Measurements from ENCODE around the gene NR2F1. TPM values are rescaled to one million over a fixed set of nuclear protein-coding genes. Genes with fewer than 3 reads are reported as not detected.

Gene NR2F1
- total and polyA plus RNA-seq, 4 experiments from 2014 or later, result not detected

- CTCF ChIA-PET (ENCODE audit: partially characterized antibody), result no interaction called here
- Mint-ChIP-seq H3K27ac (no peak overlapping the region), H3K36me3 (peaks cover 3 to 5% of the 10 kb centered on the region in 2 donors), H3K27me3 (peaks cover 40 to 46% of the 10 kb centered on the region in 2 donors), H3K4me1 (peaks cover 19 to 37% (median 23%) of the 10 kb centered on the region in 4 donors), H3K4me3 (peak overlapping the region in 5 of 8 donors; percentile 26 to 48 (median 38)), H3K9me3 (peaks cover 0 to 24% (median 17%) of the 10 kb centered on the region in 8 donors)
- DNase-seq, result no peak
- intact Hi-C loops (cut with micrococcal nuclease), result loop anchor here (5.0 to 10.0 kb wide), 3 partner anchors 528 to 1268 kb away; partner anchors contain the start of genes KIAA0825 and SLF1
- Histone ChIP-seq H3K4me1 (ENCODE audit: insufficient read depth, low read length) (peaks cover 40% of the 10 kb centered on the region), H3K36me3 (ENCODE audit: insufficient read depth, low read length) (no peaks in the 10 kb centered on the region), H3K27ac (ENCODE audit: low read depth, low read length) (no peak overlapping the region), H3K27me3 (ENCODE audit: insufficient read depth, low read length) (peaks cover 74% of the 10 kb centered on the region), H3K4me3 (ENCODE audit: low read length in 2 of 2) (no peak overlapping the region), H3K9me3 (ENCODE audit: control insufficient read depth in 1 of 2, low read length in 2 of 2) (no peaks in the 10 kb centered on the region)
- POLR2A ChIA-PET (ENCODE audit: partially characterized antibody), result interaction anchor here (1.3 kb wide), 1 partner anchor 27 kb away, joined by 4 read pairs; no protein-coding TSS in a partner anchor
Measured at GRCh38 chr5:93584596-93585040, 1.6 kb downstream of the NR2F1 start.

GRCh38 chr5:93585041-93585766 is 2.2 kb downstream of the NR2F1 start:
- H3K27me3 Mint-ChIP-seq, result peaks cover 40 to 50% of the 10 kb centered on the region in 2 donors
- intact Hi-C loops (cut with micrococcal nuclease), result loop anchor here (10.0 kb wide), 1 partner anchor 1030 kb away; the partner anchor contains the start of genes KIAA0825 and SLF1

GRCh38 chr5:93585767-93586385 is 2.9 kb downstream of the NR2F1 start:
- peaks cover 3 to 5% of the 10 kb centered on the region in 2 donors for H3K36me3 Mint-ChIP-seq

More at GRCh38 chr5:93585041-93585766, 2.2 kb downstream of the NR2F1 start:
- H3K4me1 ChIP-seq (ENCODE audit: insufficient read depth, low read length), result peaks cover 37% of the 10 kb centered on the region
- no peaks in the 10 kb centered on the region for H3K9me3 ChIP-seq (ENCODE audit: control insufficient read depth in 1 of 2, low read length in 2 of 2)
- Mint-ChIP-seq H3K9me3 (peaks cover 0 to 24% (median 17%) of the 10 kb centered on the region in 8 donors), H3K4me1 (peaks cover 17 to 35% (median 21%) of the 10 kb centered on the region in 4 donors), H3K4me3 (peak overlapping the region; percentile 57 to 85 (median 70)), H3K36me3 (peaks cover 3 to 5% of the 10 kb centered on the region in 2 donors), H3K27ac (peak overlapping the region in 2 of 7 donors; percentile 22 to 84)
- DNase-seq, result no peak
- POLR2A ChIA-PET (ENCODE audit: partially characterized antibody), result interaction anchor here (0.6 to 1.3 kb wide), 2 partner anchors 27 to 35 kb away, joined by 4 read pairs; no protein-coding TSS in a partner anchor
- H3K27ac ChIP-seq (ENCODE audit: low read depth, low read length), result no peak overlapping the region
- H3K27me3 ChIP-seq (ENCODE audit: insufficient read depth, low read length), result peaks cover 74% of the 10 kb centered on the region
- H3K36me3 ChIP-seq (ENCODE audit: insufficient read depth, low read length), result no peaks in the 10 kb centered on the region
- no peak overlapping the region for H3K4me3 ChIP-seq (ENCODE audit: low read length in 2 of 2)
- CTCF ChIA-PET (ENCODE audit: partially characterized antibody), result no interaction called here

GRCh38 chr5:93586736-93587596 is 3.9 kb downstream of the NR2F1 start:
- intact Hi-C loops (cut with micrococcal nuclease), result loop anchor here (2.0 to 10.0 kb wide), 2 partner anchors 16 to 1028 kb away; partner anchors contain the start of genes KIAA0825 and SLF1
- Mint-ChIP-seq H3K27me3 (peaks cover 44 to 55% of the 10 kb centered on the region in 2 donors), H3K36me3 (peaks cover 3 to 5% of the 10 kb centered on the region in 2 donors), H3K4me3 (peak overlapping the region in 5 of 8 donors; percentile 39 to 64 (median 48)), H3K27ac (peak overlapping the region in 5 of 7 donors; percentile 22 to 84 (median 82)), H3K4me1 (peaks cover 11 to 26% (median 13%) of the 10 kb centered on the region in 4 donors), H3K9me3 (peaks cover 0 to 24% (median 17%) of the 10 kb centered on the region in 8 donors)
- no peaks in the 10 kb centered on the region for H3K9me3 ChIP-seq (ENCODE audit: control insufficient read depth in 1 of 2, low read length in 2 of 2)
- no peaks in the 10 kb centered on the region for H3K36me3 ChIP-seq (ENCODE audit: insufficient read depth, low read length)
- no peak overlapping the region for H3K27ac ChIP-seq (ENCODE audit: low read depth, low read length)
- no peak overlapping the region for H3K4me3 ChIP-seq (ENCODE audit: low read length in 2 of 2)
- H3K27me3 ChIP-seq (ENCODE audit: insufficient read depth, low read length), result peaks cover 72% of the 10 kb centered on the region
- no peak for DNase-seq
- ChIA-PET POLR2A (ENCODE audit: partially characterized antibody) (interaction anchor here (0.9 kb wide), 1 partner anchor 13 kb away, joined by 3 read pairs; no protein-coding TSS in a partner anchor), CTCF (ENCODE audit: partially characterized antibody) (interaction anchor here (1.1 to 1.3 kb wide), 2 partner anchors 13 to 14 kb away, joined by 3 to 5 read pairs; no protein-coding TSS in a partner anchor)
- peaks cover 20% of the 10 kb centered on the region for H3K4me1 ChIP-seq (ENCODE audit: insufficient read depth, low read length)

More at GRCh38 chr5:93585767-93586385, 2.9 kb downstream of the NR2F1 start:
- Mint-ChIP-seq H3K4me1 (peaks cover 12 to 28% (median 15%) of the 10 kb centered on the region in 4 donors), H3K27ac (peak overlapping the region in 2 of 7 donors; percentile 22 to 84), H3K27me3 (peaks cover 35 to 47% of the 10 kb centered on the region in 2 donors), H3K9me3 (peaks cover 0 to 24% (median 17%) of the 10 kb centered on the region in 8 donors), H3K4me3 (peak overlapping the region in 7 of 8 donors; percentile 66 to 85 (median 75))
- H3K27me3 ChIP-seq (ENCODE audit: insufficient read depth, low read length), result peaks cover 74% of the 10 kb centered on the region
- CTCF ChIA-PET (ENCODE audit: partially characterized antibody), result interaction anchor here (1.3 kb wide), 1 partner anchor 15 kb away, joined by 5 read pairs; no protein-coding TSS in a partner anchor
- POLR2A ChIA-PET (ENCODE audit: partially characterized antibody), result interaction anchor here (0.6 kb wide), 1 partner anchor 34 kb away, joined by 4 read pairs; no protein-coding TSS in a partner anchor
- H3K9me3 ChIP-seq (ENCODE audit: control insufficient read depth in 1 of 2, low read length in 2 of 2), result no peaks in the 10 kb centered on the region
- DNase-seq, result no peak
- intact Hi-C loops (cut with micrococcal nuclease), result loop anchor here (2.0 to 10.0 kb wide), 2 partner anchors 17 to 1029 kb away; partner anchors contain the start of genes KIAA0825 and SLF1
- no peaks in the 10 kb centered on the region for H3K36me3 ChIP-seq (ENCODE audit: insufficient read depth, low read length)
- no peak overlapping the region for H3K4me3 ChIP-seq (ENCODE audit: low read length in 2 of 2)
- H3K27ac ChIP-seq (ENCODE audit: low read depth, low read length), result no peak overlapping the region
- peaks cover 30% of the 10 kb centered on the region for H3K4me1 ChIP-seq (ENCODE audit: insufficient read depth, low read length)

GRCh38 chr5:93587597-93588351 is 4.8 kb downstream of the NR2F1 start:
- Mint-ChIP-seq H3K27ac (peak overlapping the region in 4 of 7 donors; percentile 78 to 84 (median 83)), H3K9me3 (peaks cover 0 to 24% (median 17%) of the 10 kb centered on the region in 8 donors), H3K36me3 (peaks cover 3 to 5% of the 10 kb centered on the region in 2 donors), H3K4me3 (peak overlapping the region in 7 of 8 donors; percentile 23 to 64 (median 46)), H3K27me3 (peaks cover 46 to 59% of the 10 kb centered on the region in 2 donors), H3K4me1 (peaks cover 11 to 26% (median 13%) of the 10 kb centered on the region in 4 donors)
- CTCF ChIA-PET (ENCODE audit: partially characterized antibody), result interaction anchor here (0.7 to 1.1 kb wide), 2 partner anchors 12 to 14 kb away, joined by 3 to 4 read pairs; no protein-coding TSS in a partner anchor
- Histone ChIP-seq H3K27ac (ENCODE audit: low read depth, low read length) (no peak overlapping the region), H3K4me1 (ENCODE audit: insufficient read depth, low read length) (peaks cover 14% of the 10 kb centered on the region), H3K9me3 (ENCODE audit: control insufficient read depth in 1 of 2, low read length in 2 of 2) (no peaks in the 10 kb centered on the region), H3K27me3 (ENCODE audit: insufficient read depth, low read length) (peaks cover 66% of the 10 kb centered on the region), H3K36me3 (ENCODE audit: insufficient read depth, low read length) (no peaks in the 10 kb centered on the region), H3K4me3 (ENCODE audit: low read length in 2 of 2) (no peak overlapping the region)
- no peak for DNase-seq
- POLR2A ChIA-PET (ENCODE audit: partially characterized antibody), result interaction anchor here (0.9 to 1.2 kb wide), 2 partner anchors 12 to 33 kb away, joined by 3 to 4 read pairs; no protein-coding TSS in a partner anchor
- intact Hi-C loops (cut with micrococcal nuclease), result loop anchor here (2.0 to 10.0 kb wide), 2 partner anchors 15 to 1027 kb away; partner anchors contain the start of genes KIAA0825 and SLF1

All from CD4-positive, alpha-beta memory T cell (primary cell).